ENCODE measurements around the gene PFKFB4.

The PFKFB4 gene

GRCh38 chr3:48576647-48577046 lies 20.0 kb upstream of the PFKFB4 start:
- H3K4me2 ChIP-seq (ENCODE audit: low read length), result no peak overlapping the region
- no peaks in the 10 kb centered on the region for H3K9me3 ChIP-seq (replicated peaks; ENCODE audit: low read length)
- H3K9ac ChIP-seq (ENCODE audit: low read depth, low read length), result no peak overlapping the region
- no peaks in the 10 kb centered on the region for H3K27me3 ChIP-seq (ENCODE audit: control insufficient read depth, insufficient read depth, low read length)
- no peaks in the 10 kb centered on the region for H3K4me1 ChIP-seq (ENCODE audit: control insufficient read depth, insufficient read depth, low read length)
- no peak overlapping the region for H3K4me3 ChIP-seq (ENCODE audit: low read length)
- peaks cover 15% of the 10 kb centered on the region for H3K36me3 ChIP-seq (ENCODE audit: insufficient read depth, low read length)

DNA sequence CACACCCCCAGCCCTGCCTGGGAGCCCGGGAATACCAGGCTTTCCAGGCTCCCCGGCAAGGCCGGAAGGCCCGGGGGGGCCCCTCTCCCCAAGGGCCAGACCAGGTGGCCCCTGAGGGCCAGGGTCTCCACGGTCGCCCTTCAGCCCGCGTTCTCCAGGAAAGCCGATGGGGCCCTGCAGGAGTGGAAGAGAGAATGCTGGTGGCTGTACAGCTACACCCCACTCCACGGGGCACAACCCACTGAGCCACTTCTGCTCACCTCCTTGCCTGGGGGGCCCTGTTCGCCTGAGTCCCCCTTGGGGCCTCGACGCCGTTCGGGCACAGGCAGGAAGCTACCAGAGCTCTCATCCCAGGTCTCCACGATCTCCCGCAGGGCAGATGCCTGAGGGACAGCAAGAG lies 18.8 kb upstream of the PFKFB4 start:
- H3K4me1 ChIP-seq (ENCODE audit: control insufficient read depth, insufficient read depth, low read length), result no peaks in the 10 kb centered on the region
- H3K27me3 ChIP-seq (ENCODE audit: control insufficient read depth, insufficient read depth, low read length), result no peaks in the 10 kb centered on the region
- no peaks in the 10 kb centered on the region for H3K9me3 ChIP-seq (replicated peaks; ENCODE audit: low read length)
- H3K4me3 ChIP-seq (ENCODE audit: low read length), result no peak overlapping the region
- no peak overlapping the region for H3K9ac ChIP-seq (ENCODE audit: low read depth, low read length)
- H3K36me3 ChIP-seq (ENCODE audit: insufficient read depth, low read length), result peaks cover 15% of the 10 kb centered on the region
- no peak overlapping the region for H3K4me2 ChIP-seq (ENCODE audit: low read length)

GRCh38 chr3:48573973-48574585 lies 17.5 kb upstream of the PFKFB4 start:
- Histone ChIP-seq H3K4me1 (ENCODE audit: control insufficient read depth, insufficient read depth, low read length) (no peaks in the 10 kb centered on the region), H3K4me3 (ENCODE audit: low read length) (no peak overlapping the region), H3K4me2 (ENCODE audit: low read length) (no peak overlapping the region), H3K9ac (ENCODE audit: low read depth, low read length) (no peak overlapping the region), H3K27me3 (ENCODE audit: control insufficient read depth, insufficient read depth, low read length) (no peaks in the 10 kb centered on the region), H3K9me3 (replicated peaks; ENCODE audit: low read length) (no peaks in the 10 kb centered on the region), H3K36me3 (ENCODE audit: insufficient read depth, low read length) (peaks cover 13% of the 10 kb centered on the region)

GRCh38 chr3:48572517-48572916 lies 15.9 kb upstream of the PFKFB4 start:
- no peaks in the 10 kb centered on the region for H3K9me3 ChIP-seq (replicated peaks; ENCODE audit: low read length)
- H3K4me3 ChIP-seq (ENCODE audit: low read length), result no peak overlapping the region
- peaks cover 9% of the 10 kb centered on the region for H3K36me3 ChIP-seq (ENCODE audit: insufficient read depth, low read length)
- H3K27me3 ChIP-seq (ENCODE audit: control insufficient read depth, insufficient read depth, low read length), result no peaks in the 10 kb centered on the region
- no peak overlapping the region for H3K9ac ChIP-seq (ENCODE audit: low read depth, low read length)
- no peak overlapping the region for H3K4me2 ChIP-seq (ENCODE audit: low read length)
- H3K4me1 ChIP-seq (ENCODE audit: control insufficient read depth, insufficient read depth, low read length), result no peaks in the 10 kb centered on the region

GRCh38 chr3:48571938-48572337 lies 15.3 kb upstream of the PFKFB4 start:
- Histone ChIP-seq H3K4me2 (ENCODE audit: low read length) (no peak overlapping the region), H3K9ac (ENCODE audit: low read depth, low read length) (no peak overlapping the region), H3K4me1 (ENCODE audit: control insufficient read depth, insufficient read depth, low read length) (peaks cover under 1% of the 10 kb centered on the region), H3K9me3 (replicated peaks; ENCODE audit: low read length) (no peaks in the 10 kb centered on the region), H3K36me3 (ENCODE audit: insufficient read depth, low read length) (peaks cover 8% of the 10 kb centered on the region), H3K27me3 (ENCODE audit: control insufficient read depth, insufficient read depth, low read length) (no peaks in the 10 kb centered on the region), H3K4me3 (ENCODE audit: low read length) (no peak overlapping the region)

GRCh38 chr3:48569808-48570450 lies 13.3 kb upstream of the PFKFB4 start:
- peaks cover 8% of the 10 kb centered on the region for H3K36me3 ChIP-seq (ENCODE audit: insufficient read depth, low read length)
- no peaks in the 10 kb centered on the region for H3K27me3 ChIP-seq (ENCODE audit: control insufficient read depth, insufficient read depth, low read length)
- no peaks in the 10 kb centered on the region for H3K9me3 ChIP-seq (replicated peaks; ENCODE audit: low read length)
- H3K9ac ChIP-seq (ENCODE audit: low read depth, low read length), result no peak overlapping the region
- peaks cover 20% of the 10 kb centered on the region for H3K4me1 ChIP-seq (ENCODE audit: control insufficient read depth, insufficient read depth, low read length)
- no peak overlapping the region for H3K4me2 ChIP-seq (ENCODE audit: low read length)
- no peak overlapping the region for H3K4me3 ChIP-seq (ENCODE audit: low read length)

- no peak overlapping the region for H3K4me3 ChIP-seq (ENCODE audit: low read length)
- no peaks in the 10 kb centered on the region for H3K9me3 ChIP-seq (replicated peaks; ENCODE audit: low read length)
- no peaks in the 10 kb centered on the region for H3K27me3 ChIP-seq (ENCODE audit: control insufficient read depth, insufficient read depth, low read length)
- H3K4me2 ChIP-seq (ENCODE audit: low read length), result no peak overlapping the region
- no peak overlapping the region for H3K9ac ChIP-seq (ENCODE audit: low read depth, low read length)
- peaks cover 8% of the 10 kb centered on the region for H3K36me3 ChIP-seq (ENCODE audit: insufficient read depth, low read length)
- H3K4me1 ChIP-seq (ENCODE audit: control insufficient read depth, insufficient read depth, low read length), result peaks cover 25% of the 10 kb centered on the region
These were observed 12.8 kb upstream of the PFKFB4 start for GRCh38 chr3:48569400-48569799.

GRCh38 chr3:48568476-48568875 lies 11.9 kb upstream of the PFKFB4 start:
- Histone ChIP-seq H3K36me3 (ENCODE audit: insufficient read depth, low read length) (peaks cover 8% of the 10 kb centered on the region), H3K9me3 (replicated peaks; ENCODE audit: low read length) (no peaks in the 10 kb centered on the region), H3K27me3 (ENCODE audit: control insufficient read depth, insufficient read depth, low read length) (no peaks in the 10 kb centered on the region), H3K4me1 (ENCODE audit: control insufficient read depth, insufficient read depth, low read length) (peaks cover 35% of the 10 kb centered on the region), H3K4me2 (ENCODE audit: low read length) (no peak overlapping the region), H3K9ac (ENCODE audit: low read depth, low read length) (no peak overlapping the region), H3K4me3 (ENCODE audit: low read length) (no peak overlapping the region)

GRCh38 chr3:48567500-48567899 lies 10.9 kb upstream of the PFKFB4 start:
- H3K36me3 ChIP-seq (ENCODE audit: insufficient read depth, low read length), result peaks cover 3% of the 10 kb centered on the region
- no peaks in the 10 kb centered on the region for H3K9me3 ChIP-seq (replicated peaks; ENCODE audit: low read length)
- no peak overlapping the region for H3K9ac ChIP-seq (ENCODE audit: low read depth, low read length)
- peaks cover 43% of the 10 kb centered on the region for H3K4me1 ChIP-seq (ENCODE audit: control insufficient read depth, insufficient read depth, low read length)
- no peak overlapping the region for H3K4me2 ChIP-seq (ENCODE audit: low read length)
- H3K4me3 ChIP-seq (ENCODE audit: low read length), result no peak overlapping the region
- H3K27me3 ChIP-seq (ENCODE audit: control insufficient read depth, insufficient read depth, low read length), result no peaks in the 10 kb centered on the region

GRCh38 chr3:48567090-48567489 lies 10.5 kb upstream of the PFKFB4 start:
- Histone ChIP-seq H3K27me3 (ENCODE audit: control insufficient read depth, insufficient read depth, low read length) (no peaks in the 10 kb centered on the region), H3K4me2 (ENCODE audit: low read length) (no peak overlapping the region), H3K9me3 (replicated peaks; ENCODE audit: low read length) (no peaks in the 10 kb centered on the region), H3K4me3 (ENCODE audit: low read length) (no peak overlapping the region), H3K36me3 (ENCODE audit: insufficient read depth, low read length) (peaks cover 3% of the 10 kb centered on the region), H3K9ac (ENCODE audit: low read depth, low read length) (no peak overlapping the region), H3K4me1 (ENCODE audit: control insufficient read depth, insufficient read depth, low read length) (peaks cover 43% of the 10 kb centered on the region)

DNA sequence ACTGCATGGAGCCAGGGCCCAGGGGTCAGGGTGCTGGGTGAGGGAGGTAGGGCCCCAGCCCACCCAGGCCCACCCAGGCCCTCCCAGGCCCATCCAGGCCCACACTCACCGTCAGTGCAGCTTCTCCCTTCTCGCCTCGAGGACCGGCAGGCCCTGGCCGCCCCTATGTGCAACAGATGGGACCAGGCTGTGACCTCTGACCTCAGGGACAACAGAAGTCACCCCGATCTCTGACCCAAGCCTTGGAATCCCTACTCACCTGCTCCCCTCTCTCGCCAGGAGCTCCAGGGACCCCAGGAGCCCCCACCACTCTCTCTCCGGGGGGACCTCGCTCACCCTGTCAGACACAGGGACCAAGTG lies 9.8 kb upstream of the PFKFB4 start:
- Histone ChIP-seq H3K36me3 (ENCODE audit: insufficient read depth, low read length) (no peaks in the 10 kb centered on the region), H3K4me2 (ENCODE audit: low read length) (no peak overlapping the region), H3K9ac (ENCODE audit: low read depth, low read length) (no peak overlapping the region), H3K4me3 (ENCODE audit: low read length) (no peak overlapping the region), H3K4me1 (ENCODE audit: control insufficient read depth, insufficient read depth, low read length) (peaks cover 49% of the 10 kb centered on the region), H3K27me3 (ENCODE audit: control insufficient read depth, insufficient read depth, low read length) (no peaks in the 10 kb centered on the region), H3K9me3 (replicated peaks; ENCODE audit: low read length) (no peaks in the 10 kb centered on the region)
